DMS114 treated with DMSO at 0.1 percent for 48 hours (cell line): ENCODE measurements around the gene SRPK2.
"Not testable (repeated sequence)": the region's sequence is repeated elsewhere in the genome, so short reads cannot be mapped to it uniquely, and the experiment has no call there.

Experiments used
- DNase-seq: peaks from one replicate; lab custom pipeline; 2025; ENCODE audit not compliant: unreplicated experiment; lab: John Stamatoyannopoulos, UW

Gene SRPK2

DNA sequence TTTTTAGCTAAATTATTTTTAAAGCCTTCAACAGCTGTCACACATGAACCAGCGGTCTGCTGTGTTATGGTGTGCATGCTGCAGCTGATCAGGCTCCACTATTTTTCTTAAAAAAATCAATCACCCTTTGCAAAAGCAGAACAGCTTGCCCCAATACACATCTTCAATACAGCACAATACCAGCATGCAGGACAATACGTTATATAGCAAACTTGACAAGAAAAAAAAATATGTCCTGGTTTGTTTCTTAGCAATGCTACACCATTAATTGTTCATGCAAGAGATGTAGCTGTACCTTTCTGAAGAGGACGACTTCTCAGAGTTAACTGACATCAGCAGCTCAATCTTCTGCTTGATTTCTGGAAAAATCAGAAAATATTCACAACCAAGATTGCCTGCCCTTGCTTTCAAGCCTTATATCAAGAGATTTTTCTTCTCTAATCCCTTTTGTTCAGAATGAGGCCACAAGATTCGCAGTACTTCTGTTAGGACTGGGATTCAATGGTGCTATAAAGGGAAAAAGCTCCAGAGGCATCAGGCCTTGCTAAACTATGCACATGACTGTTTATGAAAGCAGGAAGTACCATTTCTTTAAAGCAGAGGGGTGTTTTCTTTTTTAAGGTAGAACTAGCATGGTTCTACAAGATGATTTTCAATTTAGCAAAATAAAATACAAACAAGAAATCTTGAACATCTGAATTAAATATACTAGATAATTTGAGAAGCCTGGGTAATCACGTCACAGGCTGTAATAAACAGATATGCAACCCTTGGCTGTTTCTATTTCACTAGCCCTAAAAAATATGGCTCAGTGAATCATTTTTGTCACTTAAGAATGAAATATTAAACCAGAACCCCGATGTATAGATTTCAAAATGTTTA, 120.0 kb downstream of the SRPK2 start:
- DNase-seq: peak; percentile 19

DNA sequence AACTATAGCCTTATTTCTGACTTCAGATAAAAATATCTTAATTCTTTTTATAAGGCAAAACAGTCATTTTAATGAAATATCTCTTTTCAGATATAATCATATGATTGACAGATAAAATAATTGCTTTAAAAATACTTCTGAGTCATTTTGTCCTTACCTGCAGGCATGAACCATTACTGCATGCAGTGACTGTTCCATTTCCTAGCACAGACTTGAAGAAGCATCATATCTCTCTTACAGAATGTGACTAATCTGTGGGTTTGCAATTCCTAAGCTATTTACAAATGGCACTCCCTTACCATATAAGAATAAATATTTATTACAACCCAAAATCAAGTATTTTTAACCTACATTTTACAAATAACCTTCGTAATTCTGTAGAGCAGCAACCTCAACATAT, 120.7 kb downstream of the SRPK2 start:
- DNase-seq: no peak

DNA sequence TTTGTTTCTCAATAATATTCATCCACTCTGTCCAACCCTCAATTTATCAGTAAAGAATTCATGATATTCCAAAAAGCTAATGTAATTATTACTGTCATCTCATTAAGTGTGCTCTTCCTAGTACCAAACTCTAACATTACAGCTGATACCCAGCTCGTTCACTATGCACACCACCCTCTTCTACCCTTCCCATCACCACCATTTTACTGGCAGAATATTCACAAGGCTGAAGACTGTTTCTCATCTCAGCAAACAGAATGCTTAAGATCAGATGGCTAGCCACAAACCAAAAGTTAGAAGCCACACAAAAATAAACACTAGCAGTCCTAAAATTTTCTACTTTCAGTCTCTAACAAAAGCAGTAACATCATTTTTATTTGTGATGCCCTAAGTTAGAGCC, 121.5 kb downstream of the SRPK2 start:
- DNase-seq: no peak

DNA sequence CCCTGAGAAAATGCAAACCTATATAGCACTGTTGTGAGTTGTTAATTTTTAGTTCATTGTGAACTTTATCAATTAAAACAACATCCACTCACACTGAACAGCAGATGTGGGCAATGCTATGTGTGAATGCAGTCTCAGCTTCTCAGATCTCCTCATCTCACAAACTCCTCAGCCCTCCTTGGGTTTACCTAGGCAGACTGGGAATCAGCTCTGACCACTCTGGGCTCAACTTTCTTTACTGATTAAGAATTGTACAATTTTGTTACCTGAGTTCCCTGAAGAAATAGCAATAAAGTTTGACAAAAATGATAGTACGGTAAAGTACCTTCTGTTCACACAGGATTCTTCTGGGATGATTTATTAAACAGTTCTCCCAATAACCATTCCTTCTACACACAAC, 124.0 kb downstream of the SRPK2 start:
- no peak for DNase-seq

DNA sequence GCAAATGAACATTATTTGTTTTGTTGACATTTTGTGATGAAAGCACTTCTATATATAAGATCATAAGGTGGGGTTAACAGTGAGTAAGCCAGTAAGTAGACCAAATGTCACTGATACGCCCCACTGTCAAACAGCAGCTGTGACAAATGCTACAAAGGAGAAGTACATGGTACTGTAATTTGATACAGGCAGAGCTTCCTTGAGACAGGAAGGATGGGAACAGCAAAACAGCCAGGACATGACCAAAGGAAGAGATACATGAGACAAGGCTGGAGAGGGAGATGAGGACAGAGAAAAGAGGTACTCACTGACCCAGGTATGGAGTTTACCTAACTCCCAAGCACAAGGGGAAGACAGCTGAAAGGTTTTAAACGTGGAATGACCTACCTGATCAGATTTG, 127.0 kb downstream of the SRPK2 start:
- DNase-seq: no peak

DNA sequence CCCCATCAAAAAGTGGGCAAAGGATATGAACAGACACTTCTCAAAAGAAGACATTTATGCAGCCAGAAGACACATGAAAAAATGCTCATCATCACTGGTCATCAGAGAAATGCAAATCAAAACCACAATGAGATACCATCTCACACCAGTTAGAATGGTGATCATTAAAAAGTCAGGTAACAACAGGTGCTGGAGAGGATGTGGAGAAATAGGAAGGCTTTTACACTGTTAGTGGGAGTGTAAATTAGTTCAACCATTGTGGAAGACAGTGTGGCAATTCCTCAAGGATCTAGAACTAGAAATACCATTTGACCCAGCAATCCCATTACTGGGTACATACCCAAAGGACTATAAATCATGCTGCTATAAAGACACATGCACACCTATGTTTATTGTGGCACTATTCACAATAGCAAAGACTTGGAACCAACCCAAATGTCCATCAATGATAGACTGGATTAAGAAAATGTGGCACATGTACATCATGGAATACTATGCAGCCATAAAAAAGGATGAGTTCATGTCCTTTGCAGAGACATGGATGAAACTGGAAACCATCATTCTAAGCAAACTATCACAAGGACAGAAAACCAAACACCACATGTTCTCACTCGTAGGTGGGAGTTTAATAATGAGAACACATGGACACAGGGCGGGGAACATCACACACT, 128.4 kb downstream of the SRPK2 start:
- not testable (repeated sequence) for DNase-seq

DNA sequence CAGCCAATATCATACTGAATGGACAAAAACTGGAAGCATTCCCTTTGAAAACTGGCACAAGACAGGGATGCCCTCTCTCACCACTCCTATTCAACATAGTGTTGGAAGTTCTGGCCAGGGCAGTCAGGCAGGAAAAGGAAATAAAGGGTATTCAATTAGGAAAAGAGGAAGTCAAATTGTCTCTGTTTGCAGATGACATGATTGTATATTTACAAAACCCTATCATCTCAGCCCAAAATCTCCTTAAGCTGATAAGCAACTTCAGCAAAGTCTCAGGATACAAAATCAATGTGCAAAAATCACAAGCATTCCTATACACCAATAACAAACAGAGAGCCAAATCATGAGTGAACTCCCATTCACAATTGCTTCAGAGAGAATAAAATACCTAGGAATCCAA, 129.8 kb downstream of the SRPK2 start:
- DNase-seq: not testable (repeated sequence)

DNA sequence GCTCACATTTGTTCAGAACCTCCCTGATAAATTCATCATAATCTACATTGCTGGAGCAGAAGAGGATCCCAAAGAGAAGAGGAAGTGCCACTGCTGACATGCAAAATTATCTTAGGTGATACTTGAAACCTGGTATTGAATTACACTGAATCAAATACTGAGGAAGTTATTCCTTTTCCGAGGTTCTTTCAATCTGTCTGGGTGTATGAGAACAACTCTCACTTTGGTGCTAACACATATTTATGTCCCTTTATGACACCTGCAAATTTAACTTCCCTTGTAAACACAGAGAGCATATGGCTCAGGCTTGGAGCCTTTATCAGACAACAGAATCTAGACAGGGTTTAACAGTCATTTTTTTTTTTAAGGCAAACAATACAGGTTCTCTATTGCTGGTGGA, 131.4 kb downstream of the SRPK2 start:
- no peak for DNase-seq

DNA sequence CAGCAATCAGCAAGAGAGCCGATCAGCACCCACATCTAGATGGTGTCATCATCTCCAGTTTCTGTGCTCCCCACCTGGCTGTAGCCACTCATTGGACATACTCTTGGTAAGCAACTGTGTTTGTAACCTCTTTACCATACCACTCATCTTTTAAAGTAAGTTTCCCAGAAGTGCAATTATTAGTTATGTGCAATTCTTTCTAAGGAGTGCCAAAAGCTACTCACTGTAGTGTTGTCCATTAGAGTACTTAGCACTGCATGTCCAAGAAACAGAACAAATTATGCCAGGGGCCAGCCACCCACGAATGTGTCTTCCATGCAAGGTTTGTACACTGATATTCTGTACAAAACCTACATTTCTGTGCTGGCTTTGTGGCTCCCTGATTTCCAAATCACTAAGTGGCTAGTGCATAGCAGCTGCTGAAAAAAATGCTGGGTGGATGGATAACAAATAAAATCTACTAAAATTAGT, 131.9 kb downstream of the SRPK2 start:
- no peak for DNase-seq

DNA sequence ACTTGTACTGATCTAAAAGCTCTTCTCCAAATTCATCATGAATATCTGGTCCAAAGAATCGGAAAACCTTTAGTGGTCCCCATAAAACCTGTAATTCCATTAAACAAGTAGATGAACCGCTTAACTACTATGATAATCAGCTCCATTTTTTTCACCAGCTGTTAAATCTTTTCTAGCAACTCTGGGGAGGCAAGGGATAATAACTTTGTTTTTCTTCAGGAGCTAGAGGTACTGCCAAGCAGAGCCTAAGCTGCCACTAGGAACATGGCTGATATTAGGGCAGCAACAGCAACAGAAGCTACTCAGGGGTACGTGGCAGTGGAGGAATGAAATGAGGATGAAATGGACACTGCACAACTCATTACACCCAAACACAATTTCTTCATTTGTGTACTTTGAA, 138.0 kb downstream of the SRPK2 start:
- no peak for DNase-seq

DNA sequence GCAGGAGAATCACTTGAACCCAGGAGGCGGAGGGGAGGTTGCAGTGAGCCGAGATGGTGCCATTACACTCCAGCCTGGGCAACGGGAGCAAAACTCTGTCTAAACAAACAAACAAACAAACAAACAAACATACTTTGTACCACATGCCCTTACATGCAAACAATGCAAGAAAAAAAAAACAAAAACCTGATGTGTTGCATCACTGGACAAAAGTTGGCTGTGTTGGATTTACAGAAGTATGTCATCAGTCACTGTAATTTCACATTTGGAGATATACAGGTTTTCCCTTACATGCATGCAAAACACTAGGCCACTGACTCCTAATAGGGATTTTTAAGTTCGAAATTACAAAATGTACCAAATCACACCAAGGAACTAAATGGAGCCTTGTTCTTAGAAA, 138.5 kb downstream of the SRPK2 start:
- DNase-seq: no peak

DNA sequence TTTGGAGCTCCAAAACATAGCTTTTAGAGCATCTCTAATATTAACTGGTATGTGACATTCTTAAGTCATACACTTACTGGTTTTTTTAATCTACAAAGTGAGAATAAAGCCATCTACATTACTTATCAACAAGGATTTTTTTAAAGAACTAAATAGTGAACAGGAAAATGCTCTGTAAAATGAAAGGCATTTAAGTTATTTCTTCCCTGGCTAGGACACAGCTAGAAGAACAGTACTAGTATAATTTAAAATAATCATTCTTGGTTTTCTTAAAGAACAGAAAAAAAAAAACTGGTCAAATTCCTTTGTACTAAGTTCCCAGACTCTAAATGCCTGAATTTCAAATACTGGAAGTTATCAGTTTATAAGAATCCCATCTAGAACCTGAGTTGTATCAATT, 139.5 kb downstream of the SRPK2 start:
- no peak for DNase-seq

DNA sequence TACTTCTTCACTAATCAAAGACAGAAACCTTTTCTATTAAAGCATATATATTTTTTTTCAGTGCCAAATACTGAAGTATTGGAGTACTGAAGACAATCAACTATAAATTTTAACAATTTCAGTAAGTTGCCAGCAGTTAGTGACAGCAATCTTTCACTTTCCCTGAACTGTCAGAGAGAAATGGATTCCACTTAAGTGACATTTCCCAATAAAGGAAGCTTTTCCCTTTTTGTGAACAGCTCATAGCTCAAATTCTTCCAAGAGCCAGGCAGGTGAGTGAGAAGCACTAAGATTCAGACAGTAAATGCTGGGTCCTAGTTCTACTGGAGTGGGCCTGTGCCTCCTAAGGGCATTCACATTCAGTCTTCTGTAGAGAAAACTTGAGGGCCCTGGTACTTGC, 142.0 kb downstream of the SRPK2 start:
- no peak for DNase-seq

DNA sequence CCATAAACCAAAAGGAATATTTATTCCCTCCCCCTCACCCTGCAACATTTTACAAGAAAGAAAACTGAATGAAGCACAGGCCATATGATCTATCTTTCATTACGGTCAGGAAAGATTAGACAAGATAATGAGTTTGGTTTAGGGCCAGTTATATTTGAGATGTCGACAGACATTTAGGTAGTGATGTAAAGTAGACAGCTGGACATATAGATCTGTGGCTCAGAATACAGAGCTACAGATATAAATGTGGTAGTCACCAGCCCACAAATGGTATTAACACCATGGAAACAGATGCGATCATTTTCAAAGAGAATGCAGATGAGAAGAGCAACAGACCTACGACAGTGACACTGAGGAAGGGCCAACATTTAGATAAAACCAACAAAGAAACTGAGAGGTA, 142.5 kb downstream of the SRPK2 start:
- no peak for DNase-seq

DNA sequence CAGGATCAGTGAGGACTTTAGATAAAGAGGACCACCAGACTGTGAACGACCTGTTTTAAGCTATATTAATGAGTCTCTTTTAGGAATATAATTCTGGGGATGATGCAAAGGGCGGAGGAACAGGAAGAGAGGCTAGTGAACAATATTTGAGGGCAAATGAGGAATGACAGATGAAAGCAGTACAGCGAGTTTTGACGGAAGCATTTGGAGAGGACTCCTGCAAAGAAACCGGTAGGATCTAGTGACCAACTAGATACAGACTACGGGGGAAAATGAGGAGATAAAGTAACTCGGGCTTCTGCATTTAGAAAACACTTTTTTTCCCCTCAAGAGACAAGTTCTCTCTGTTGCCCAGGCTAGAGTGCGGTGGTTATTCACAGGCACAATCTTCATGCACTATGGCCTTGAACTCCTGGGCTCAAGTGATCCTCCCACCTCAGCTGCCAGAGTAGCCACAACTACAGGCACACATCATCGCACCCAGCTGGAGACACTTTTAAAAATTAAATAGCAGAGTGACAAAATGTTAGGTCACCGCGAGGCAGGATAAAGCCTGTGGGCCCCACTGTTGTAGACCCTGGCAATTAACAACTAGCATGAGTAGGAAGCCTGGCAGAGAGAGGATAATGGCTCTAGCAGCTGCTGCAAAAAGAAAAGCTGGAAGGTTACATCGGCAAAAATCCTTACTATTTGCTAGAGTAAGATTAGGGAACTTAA, 143.2 kb downstream of the SRPK2 start:
- no peak for DNase-seq

DNA sequence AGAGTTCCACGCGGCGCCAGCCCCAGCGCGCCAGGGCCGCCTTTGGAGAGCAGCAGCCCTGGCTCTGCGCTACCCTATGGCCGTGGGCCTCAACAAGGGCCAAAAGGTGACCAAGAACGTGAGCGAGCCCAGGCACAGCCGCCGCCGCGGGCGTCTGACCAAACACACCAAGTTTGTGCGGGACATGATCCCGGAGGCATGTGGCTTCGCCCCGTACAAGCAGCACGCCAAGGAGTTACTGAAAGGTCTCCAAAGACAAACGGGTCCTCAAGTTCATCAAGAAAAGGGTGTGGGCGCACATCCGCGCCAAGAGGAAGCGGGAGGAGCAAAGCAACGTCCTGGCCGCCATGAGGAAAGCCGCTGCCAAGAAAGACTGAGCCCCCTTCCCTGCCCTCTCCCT, 144.1 kb downstream of the SRPK2 start:
- DNase-seq: no peak

DNA sequence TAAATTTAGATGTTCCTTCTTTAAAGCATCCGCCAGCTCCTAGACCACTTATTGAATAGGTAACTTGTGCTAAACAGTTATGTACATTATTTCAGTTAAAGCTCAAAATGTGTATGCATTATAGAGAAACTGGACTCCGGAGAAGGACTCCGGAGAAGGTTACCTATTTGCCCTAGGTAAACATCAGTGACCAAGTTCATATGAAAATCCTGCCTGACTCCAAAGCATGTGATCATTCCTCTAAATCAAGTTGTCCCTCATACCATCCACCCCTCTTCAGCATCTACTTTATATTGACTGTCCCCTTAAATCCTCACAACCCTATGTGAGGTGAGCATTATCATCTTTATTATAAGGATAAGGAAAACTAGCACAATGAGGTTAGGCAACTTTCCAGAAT, 147.5 kb downstream of the SRPK2 start:
- DNase-seq: no peak

DNA sequence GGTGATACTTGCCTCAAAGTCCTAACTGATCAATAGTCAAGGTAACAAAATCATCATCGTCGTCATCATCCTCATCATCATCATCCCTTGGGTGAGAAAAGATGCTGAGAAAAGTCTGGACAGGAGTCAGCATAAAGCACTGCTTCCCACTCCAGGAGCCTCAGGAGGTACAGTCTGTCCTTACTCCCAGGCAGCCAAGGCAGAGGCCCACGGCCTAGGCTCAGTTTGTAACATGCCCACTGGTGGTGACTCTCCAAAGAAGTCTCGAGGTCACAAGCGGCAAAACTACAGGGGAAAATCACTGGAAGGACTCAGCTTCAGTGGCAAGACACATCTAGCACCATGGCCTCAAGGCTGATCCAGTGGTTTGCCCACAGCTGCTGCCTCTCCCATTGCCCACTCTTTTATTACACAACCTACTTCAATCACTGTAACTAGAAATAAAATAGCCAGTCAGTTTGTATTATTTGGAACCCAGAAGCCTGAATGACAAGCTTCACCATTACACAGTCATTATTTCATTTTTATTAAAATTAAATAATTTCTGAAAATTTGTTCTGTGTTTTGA, 150.4 kb downstream of the SRPK2 start:
- no peak for DNase-seq

DNA sequence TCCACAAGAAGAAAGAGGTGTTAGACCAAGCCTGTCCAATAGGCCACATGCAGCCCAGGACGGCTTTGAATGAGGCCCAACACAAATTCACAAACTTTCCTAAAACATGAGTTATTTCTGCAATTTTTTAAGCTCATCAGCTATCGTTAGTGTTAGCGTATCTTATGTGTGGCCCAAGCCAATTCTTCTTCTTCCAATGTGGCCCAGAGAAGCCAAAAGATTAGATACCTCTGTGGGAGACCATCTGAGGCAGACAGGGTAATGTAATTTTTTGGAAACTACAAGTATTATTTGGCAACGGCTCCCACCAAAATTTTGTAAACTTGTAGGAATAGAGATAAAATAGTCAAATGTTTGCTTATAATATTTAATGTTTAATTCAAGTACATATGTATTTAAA, 153.8 kb downstream of the SRPK2 start:
- DNase-seq: no peak

DNA sequence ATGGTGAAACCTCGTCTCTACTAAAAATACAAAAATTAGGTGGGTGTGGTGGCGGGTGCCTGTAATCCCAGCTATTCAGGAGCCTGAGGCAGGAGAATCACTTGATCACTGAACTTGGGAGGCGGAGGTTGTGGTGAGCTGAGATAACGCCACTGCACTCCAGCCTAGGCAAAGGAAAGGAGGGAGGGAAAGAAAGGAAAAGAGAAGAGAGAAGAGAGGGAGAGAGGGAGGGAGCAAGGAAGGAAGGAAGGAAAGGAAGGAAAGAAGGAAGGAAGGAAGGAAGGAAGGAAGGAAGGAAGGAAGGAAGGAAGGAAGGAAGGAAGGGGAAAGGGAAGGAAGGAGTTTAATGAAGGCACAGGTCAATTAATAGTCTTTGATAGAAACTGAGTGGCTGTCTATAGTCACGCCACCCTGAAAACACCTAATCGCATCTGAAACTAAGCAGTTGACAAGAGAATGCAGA, 155.9 kb downstream of the SRPK2 start:
- not testable (repeated sequence) for DNase-seq

DNA sequence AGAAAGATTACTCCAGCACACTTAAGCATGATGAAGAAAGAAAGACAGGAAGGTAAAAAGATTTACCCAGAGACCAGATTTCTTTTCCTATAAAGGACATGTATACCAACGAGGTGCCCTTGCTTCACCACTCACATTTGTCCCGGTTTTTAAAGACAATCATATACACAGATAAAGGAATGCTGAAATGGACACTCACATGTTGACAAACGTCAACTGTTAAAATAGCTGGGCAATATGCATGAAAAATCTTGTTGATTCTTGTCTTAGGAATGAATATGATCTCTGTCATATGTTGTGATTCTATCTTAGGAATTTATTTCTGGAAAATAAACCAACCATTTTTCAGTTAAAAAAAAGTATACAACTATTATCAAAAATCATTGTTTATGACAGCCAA, 158.2 kb downstream of the SRPK2 start:
- no peak for DNase-seq
